WTC11 (cell line): ENCODE data around the gene TCERG1. TPM values are rescaled to one million over a fixed set of nuclear protein-coding genes. Genes with fewer than 3 reads are reported as not detected.

Source experiments
- ATAC-seq: fragments of 200-7000 bp; cut with Tn5 transposase; 2 replicates; pipeline ENCODE4 v1.10.0; 2021; ENCODE audit warnings: mild to moderate bottlenecking, moderate library complexity
- CTCF ChIA-PET: fragments of 300-600 bp; sonication (Branson Sonifier 250); formaldehyde crosslinking; loops from one replicate; lab custom pipeline; 2021; ENCODE audit warnings: antibody characterized with exemption; lab: Charles Lee
- POLR2A ChIA-PET: fragments of 350-600 bp; sonication (Branson Sonifier 250); formaldehyde crosslinking; loops from one replicate; lab custom pipeline; 2021; ENCODE audit warnings: antibody characterized with exemption; lab: Charles Lee
- DNase-seq: peaks from one replicate; pipeline ENCODE4 v3.0.0; 2021; ENCODE audit warnings: low spot score
- H3K27ac Mint-ChIP-seq: 2 replicates; pipeline ENCODE4 v1.8.0; 2021; ENCODE audit warnings: mixed read lengths
- H3K27me3 Mint-ChIP-seq: 2 replicates; pipeline ENCODE4 v1.8.0; 2021; ENCODE audit warnings: low read depth, mild to moderate bottlenecking, moderate library complexity, mixed read lengths
- H3K36me3 Mint-ChIP-seq: 2 replicates; pipeline ENCODE4 v1.8.0; 2021; ENCODE audit warnings: mixed read lengths
- H3K4me1 Mint-ChIP-seq: 2 replicates; pipeline ENCODE4 v1.8.0; 2022; ENCODE audit warnings: mixed read lengths
- H3K4me3 Mint-ChIP-seq: 2 replicates; pipeline ENCODE4 v1.8.0; 2021; ENCODE audit warnings: mild to moderate bottlenecking, moderate library complexity, mixed read lengths
- H3K9me3 Mint-ChIP-seq: 2 replicates; pipeline ENCODE4 v1.8.0; 2021; ENCODE audit warnings: mixed read lengths
- ARID4B ChIP-seq: sonication (generic); formaldehyde crosslinking; IDR thresholded peaks from 2 replicates; pipeline ENCODE4 v1.8.0; 2023; ENCODE audit warnings: missing genetic modification reagents, mild to moderate bottlenecking, borderline replicate concordance
- ATF6 ChIP-seq: sonication (generic); formaldehyde crosslinking; IDR thresholded peaks from 2 replicates; pipeline ENCODE4 v1.8.1; 2023; ENCODE audit warnings: mild to moderate bottlenecking, missing genetic modification reagents
- CTCF ChIP-seq: fragments of 200-600 bp; IDR thresholded peaks from 2 replicates; pipeline ENCODE4 v1.8.0; 2022; ENCODE audit warnings: antibody characterized with exemption
- E2F1 ChIP-seq: sonication (generic); formaldehyde crosslinking; IDR thresholded peaks from 2 replicates; pipeline ENCODE4 v1.8.0; 2022; ENCODE audit warnings: mild to moderate bottlenecking, missing genetic modification reagents
- ELF4 ChIP-seq: sonication (generic); formaldehyde crosslinking; IDR thresholded peaks from 2 replicates; pipeline ENCODE4 v1.8.1; 2022; ENCODE audit warnings: low read depth, mild to moderate bottlenecking, moderate library complexity, missing genetic modification reagents
- FOXJ3 ChIP-seq: sonication (generic); formaldehyde crosslinking; IDR thresholded peaks from 2 replicates; pipeline ENCODE4 v1.9.0; 2021; ENCODE audit warnings: missing genetic modification reagents, mild to moderate bottlenecking, borderline replicate concordance
- GABPB1 ChIP-seq: sonication (generic); formaldehyde crosslinking; IDR thresholded peaks from 2 replicates; pipeline ENCODE4 v1.8.1; 2023; ENCODE audit warnings: mild to moderate bottlenecking, missing genetic modification reagents
- GRHL2 ChIP-seq: fragments of 250-450 bp; sonication (Bioruptor Pico); IDR thresholded peaks from 2 replicates; pipeline ENCODE4 v1.8.0; 2022; ENCODE audit warnings: mild to moderate bottlenecking, moderate library complexity; ENCODE audit not compliant: insufficient replicate concordance, severe bottlenecking
- IRF1 ChIP-seq: sonication (generic); formaldehyde crosslinking; IDR thresholded peaks from 2 replicates; pipeline ENCODE4 v1.8.0; 2023; ENCODE audit warnings: missing genetic modification reagents
- KAT7 ChIP-seq: sonication (generic); formaldehyde crosslinking; IDR thresholded peaks from 2 replicates; pipeline ENCODE4 v1.8.1; 2023; ENCODE audit warnings: missing genetic modification reagents, mild to moderate bottlenecking, borderline replicate concordance
- MLX ChIP-seq: sonication (generic); formaldehyde crosslinking; IDR thresholded peaks from 2 replicates; pipeline ENCODE4 v1.8.1; 2023; ENCODE audit warnings: mild to moderate bottlenecking, missing genetic modification reagents, moderate library complexity
- NR3C1 ChIP-seq: sonication (generic); formaldehyde crosslinking; conservative IDR thresholded peaks from 2 replicates; pipeline ENCODE4 v1.8.1; 2023; ENCODE audit warnings: low read depth, mild to moderate bottlenecking, missing genetic modification reagents
- PREB ChIP-seq: sonication (generic); formaldehyde crosslinking; IDR thresholded peaks from 2 replicates; pipeline ENCODE4 v1.8.1; 2022; ENCODE audit warnings: mild to moderate bottlenecking, missing genetic modification reagents, moderate library complexity, borderline replicate concordance
- RELA ChIP-seq: sonication (generic); formaldehyde crosslinking; IDR thresholded peaks from 2 replicates; pipeline ENCODE4 v1.8.1; 2022; ENCODE audit warnings: missing genetic modification reagents, mild to moderate bottlenecking, borderline replicate concordance
- SMAD4 ChIP-seq: sonication (generic); formaldehyde crosslinking; IDR thresholded peaks from 2 replicates; pipeline ENCODE4 v1.8.0; 2022; ENCODE audit warnings: mild to moderate bottlenecking, missing genetic modification reagents
- USF1 ChIP-seq: sonication (generic); formaldehyde crosslinking; IDR thresholded peaks from 2 replicates; pipeline ENCODE4 v1.8.0; 2022; ENCODE audit warnings: mild to moderate bottlenecking, missing genetic modification reagents
- ZNF121 ChIP-seq: sonication (generic); formaldehyde crosslinking; IDR thresholded peaks from 2 replicates; pipeline ENCODE4 v1.8.0; 2023; ENCODE audit warnings: missing genetic modification reagents
- ZNF138 ChIP-seq: sonication (generic); formaldehyde crosslinking; conservative IDR thresholded peaks from 2 replicates; pipeline ENCODE4 v1.8.1; 2022; ENCODE audit warnings: mild to moderate bottlenecking, moderate library complexity, missing genetic modification reagents
- ZNF219 ChIP-seq: sonication (generic); formaldehyde crosslinking; IDR thresholded peaks from 2 replicates; pipeline ENCODE4 v1.8.0; 2023; ENCODE audit warnings: missing genetic modification reagents, mild to moderate bottlenecking, borderline replicate concordance
- ZNF423 ChIP-seq: fragments of 250-450 bp; sonication (Bioruptor Pico); IDR thresholded peaks from 2 replicates; pipeline ENCODE4 v2.1.2; 2022; ENCODE audit warnings: mild to moderate bottlenecking, moderate library complexity
- total RNA-seq: library from RNA; stranded (reverse); gene quantifications from 3 replicates; pipeline ENCODE4 v1.2.3, GENCODE V29; 2021

The TCERG1 gene
- total RNA-seq, 1 experiment from 2014 or later, result 117 TPM

GRCh38 chr5:146467760-146468159, 20.6 kb downstream of the TCERG1 start (continued):
- no peak for TF ChIP-seq CTCF

- Mint-ChIP-seq H3K36me3 (peaks cover 59% of the 10 kb centered on the region), H3K9me3 (no peaks in the 10 kb centered on the region), H3K4me1 (no peaks in the 10 kb centered on the region), H3K4me3 (no peak overlapping the region), H3K27me3 (no peaks in the 10 kb centered on the region), H3K27ac (no peak overlapping the region)
- DNase-seq (no peak), ATAC-seq (no peak)
- CTCF ChIA-PET, result no interaction called here
- POLR2A ChIA-PET, result no interaction called here
- TF ChIP-seq GABPB1 (CRISPR knock-in tag) (no peak), ATF6 (CRISPR knock-in tag) (no peak), ELF4 (CRISPR knock-in tag) (no peak), PREB (CRISPR knock-in tag) (no peak), RELA (CRISPR knock-in tag) (no peak), ZNF423 (CRISPR knock-in tag) (no peak)
Measured at GRCh38 chr5:146474065-146474464, 26.9 kb downstream of the TCERG1 start.

GRCh38 chr5:146475190-146475780, 28.2 kb downstream of the TCERG1 start:
- peaks cover 58% of the 10 kb centered on the region for H3K36me3 Mint-ChIP-seq
- no peaks in the 10 kb centered on the region for H3K4me1 Mint-ChIP-seq
- CTCF ChIA-PET, result no interaction called here
- no peak overlapping the region for H3K4me3 Mint-ChIP-seq
- no peak for ATAC-seq
- H3K9me3 Mint-ChIP-seq, result no peaks in the 10 kb centered on the region
- no peak for DNase-seq
- H3K27me3 Mint-ChIP-seq, result no peaks in the 10 kb centered on the region
- no peak overlapping the region for H3K27ac Mint-ChIP-seq
- POLR2A ChIA-PET, result no interaction called here
- TF ChIP-seq ZNF138 (CRISPR knock-in tag) (no peak), SMAD4 (CRISPR knock-in tag) (no peak), ARID4B (no peak), IRF1 (CRISPR knock-in tag) (no peak), FOXJ3 (CRISPR knock-in tag) (no peak), ZNF121 (CRISPR knock-in tag) (no peak), E2F1 (CRISPR knock-in tag) (no peak), USF1 (CRISPR knock-in tag) (no peak), MLX (CRISPR knock-in tag) (no peak), ZNF219 (no peak), GRHL2 (CRISPR knock-in tag) (no peak), KAT7 (CRISPR knock-in tag) (no peak), NR3C1 (CRISPR knock-in tag) (no peak), GABPB1 (CRISPR knock-in tag) (no peak)
